Upper lobe of right lung (tissue), 1 donor: Measurements from ENCODE around the gene SOWAHA. TPM values are rescaled to one million over a fixed set of nuclear protein-coding genes. Genes with fewer than 3 reads are reported as not detected.
"Not testable (repeated sequence)": the region's sequence is repeated elsewhere in the genome, so short reads cannot be mapped to it uniquely, and the experiment has no call there.

Experiments used
- ATAC-seq: fragments of 200-7000 bp; cut with Tn5 transposase; one replicate; pipeline ENCODE4 v1.9.1; 2020; ENCODE audit warnings: mild to moderate bottlenecking, moderate library complexity
- DNase-seq: peaks from one replicate; pipeline ENCODE4 v3.0.0-alpha.2; 2020
- H3K27ac ChIP-seq: fragments of 200-600 bp; one replicate; pipeline ENCODE4 v1.8.0; 2022
- H3K27me3 ChIP-seq: fragments of 200-600 bp; one replicate; pipeline ENCODE4 v1.8.0; 2022; ENCODE audit warnings: mild to moderate bottlenecking
- H3K36me3 ChIP-seq: fragments of 200-600 bp; one replicate; pipeline ENCODE4 v1.8.0; 2022
- H3K4me1 ChIP-seq: fragments of 200-600 bp; one replicate; pipeline ENCODE4 v1.8.0; 2022
- H3K4me3 ChIP-seq: fragments of 200-600 bp; one replicate; pipeline ENCODE4 v1.8.0; 2022; ENCODE audit warnings: mild to moderate bottlenecking
- H3K9me3 ChIP-seq: fragments of 200-600 bp; one replicate; pipeline ENCODE4 v1.8.0; 2022
- CTCF ChIP-seq: fragments of 200-600 bp; IDR thresholded peaks from one replicate; pipeline ENCODE4 v1.8.0; 2022; ENCODE audit warnings: antibody characterized with exemption
- intact Hi-C: fragments of 100-400 bp; cut with DNase I; formaldehyde crosslinking; loops from one replicate; pipeline ENCODE4 v1.11.0; 2022
- total RNA-seq: library from RNA; stranded (reverse); fragmentation: NEBNext Ultra II Directional; extraction: Animal tissue kit (Norgen Biotek cat#: 25700); gene quantifications from one replicate; pipeline ENCODE4 v1.2.1, GENCODE V29; 2021
- donor health status: DM: no; HTN: yes; CAD: no; lungs with severe emphysema.

The SOWAHA gene
- total RNA-seq, 1 donor from 2014 or later: not detected

DNA sequence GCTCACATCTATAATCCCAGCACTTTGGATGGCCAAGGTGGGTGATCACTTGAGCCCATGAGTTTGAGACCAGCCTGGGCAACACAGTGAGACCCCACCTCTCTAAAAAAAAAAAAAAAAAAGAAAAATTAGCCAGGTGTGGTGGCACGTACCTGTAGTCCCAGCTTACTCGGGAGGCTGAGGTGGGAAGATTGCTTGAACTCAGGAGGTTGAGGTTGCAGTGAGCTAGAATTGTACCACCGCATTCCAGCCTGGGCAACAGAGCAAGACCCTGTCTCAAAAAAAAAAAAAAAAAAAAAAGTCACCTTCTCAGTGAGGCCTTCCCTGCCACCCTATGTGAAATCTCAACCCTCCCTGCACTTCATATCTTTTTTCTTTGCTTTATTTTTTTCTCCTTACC is 22.1 kb upstream of the SOWAHA start:
- H3K9me3 ChIP-seq: no peaks in the 10 kb centered on the region
- no peak for TF ChIP-seq CTCF
- no peaks in the 10 kb centered on the region for H3K4me1 ChIP-seq
- intact Hi-C loops: no loop called here
- no peak overlapping the region for H3K4me3 ChIP-seq
- no peak for DNase-seq
- no peaks in the 10 kb centered on the region for H3K36me3 ChIP-seq
- no peaks in the 10 kb centered on the region for H3K27me3 ChIP-seq
- no peak overlapping the region for H3K27ac ChIP-seq
- ATAC-seq: no peak

DNA sequence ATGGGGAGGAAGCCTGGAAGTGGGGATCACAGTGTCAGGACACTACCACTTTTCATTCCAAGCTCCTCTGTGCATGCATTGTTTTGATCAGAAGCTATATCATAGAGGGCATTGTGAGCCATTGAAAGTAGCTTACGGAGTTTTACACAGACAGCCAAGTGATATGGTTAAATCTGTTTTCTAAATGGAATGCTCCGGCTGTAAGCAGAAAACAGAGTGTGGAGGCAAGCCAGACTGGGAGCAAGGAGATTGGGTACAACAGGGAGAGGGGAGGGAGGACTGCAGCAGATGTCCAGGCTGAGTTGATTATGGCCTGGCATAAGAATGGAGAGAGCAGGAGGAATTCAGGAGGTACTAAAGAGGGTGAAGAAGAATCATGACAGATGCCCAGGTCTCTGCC is 15.5 kb upstream of the SOWAHA start:
- Histone ChIP-seq H3K9me3 (no peaks in the 10 kb centered on the region), H3K27ac (no peak overlapping the region), H3K36me3 (no peaks in the 10 kb centered on the region), H3K4me1 (no peaks in the 10 kb centered on the region), H3K27me3 (peaks cover 7% of the 10 kb centered on the region), H3K4me3 (no peak overlapping the region)
- intact Hi-C loops: no loop called here
- TF ChIP-seq CTCF: no peak
- ATAC-seq (no peak), DNase-seq (no peak)

DNA sequence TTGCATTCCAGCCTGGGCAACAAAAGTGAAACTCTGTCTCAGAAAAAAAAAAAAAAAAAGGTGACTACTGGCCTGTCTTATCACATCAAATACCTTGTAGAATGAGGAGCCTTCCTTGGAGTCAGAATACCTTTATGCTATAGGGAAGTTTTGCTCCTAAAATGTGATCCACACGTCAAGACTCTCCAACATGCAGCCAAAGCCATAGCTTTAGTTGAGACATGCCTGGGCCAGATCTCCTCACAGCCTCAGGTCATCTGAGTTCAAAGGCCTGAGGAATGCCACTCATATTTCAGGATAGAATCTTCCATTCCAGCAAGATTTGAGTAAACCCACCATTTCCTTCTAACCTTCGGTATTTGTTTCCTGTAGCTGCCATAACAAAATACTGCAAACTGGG is 13.7 kb upstream of the SOWAHA start:
- intact Hi-C loops: no loop called here
- Histone ChIP-seq H3K4me3 (no peak overlapping the region), H3K36me3 (no peaks in the 10 kb centered on the region), H3K27ac (no peak overlapping the region), H3K4me1 (no peaks in the 10 kb centered on the region), H3K9me3 (no peaks in the 10 kb centered on the region), H3K27me3 (peaks cover 10% of the 10 kb centered on the region)
- no peak for ATAC-seq
- no peak for TF ChIP-seq CTCF
- DNase-seq: no peak

DNA sequence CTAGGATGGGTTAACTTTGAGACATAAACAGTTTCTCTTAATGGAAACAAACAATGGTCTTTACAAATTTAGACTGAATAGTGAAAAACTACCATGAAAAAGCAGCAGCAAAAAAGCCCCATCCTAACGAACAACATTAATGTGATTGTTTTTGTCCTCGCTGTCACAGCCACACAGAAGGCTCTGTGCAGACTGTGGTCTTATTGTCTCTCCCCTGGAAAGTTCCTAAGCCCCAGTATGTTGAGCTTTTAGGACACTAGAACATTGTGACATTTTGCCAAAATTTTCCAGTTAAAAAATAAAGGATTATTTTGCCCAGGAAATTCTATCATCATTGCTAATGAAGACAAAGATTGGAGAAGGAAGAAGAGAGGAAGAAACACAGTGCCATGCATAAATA is 12.6 kb upstream of the SOWAHA start:
- DNase-seq: no peak
- H3K27ac ChIP-seq: no peak overlapping the region
- no peak for ATAC-seq
- no peaks in the 10 kb centered on the region for H3K4me1 ChIP-seq
- no peak overlapping the region for H3K4me3 ChIP-seq
- H3K27me3 ChIP-seq: peaks cover 10% of the 10 kb centered on the region
- no peaks in the 10 kb centered on the region for H3K36me3 ChIP-seq
- TF ChIP-seq CTCF: no peak
- H3K9me3 ChIP-seq: no peaks in the 10 kb centered on the region
- intact Hi-C loops: no loop called here

- no peaks in the 10 kb centered on the region for H3K9me3 ChIP-seq
- intact Hi-C loops: no loop called here
- H3K36me3 ChIP-seq: no peaks in the 10 kb centered on the region
- TF ChIP-seq CTCF: no peak
- ATAC-seq (no peak), DNase-seq (no peak)
- H3K27me3 ChIP-seq: peaks cover 15% of the 10 kb centered on the region
- H3K4me1 ChIP-seq: no peaks in the 10 kb centered on the region
- no peak overlapping the region for H3K4me3 ChIP-seq
- H3K27ac ChIP-seq: no peak overlapping the region
Observed at GRCh38 chr5:132802044-132802684, 10.9 kb upstream of the SOWAHA start.

DNA sequence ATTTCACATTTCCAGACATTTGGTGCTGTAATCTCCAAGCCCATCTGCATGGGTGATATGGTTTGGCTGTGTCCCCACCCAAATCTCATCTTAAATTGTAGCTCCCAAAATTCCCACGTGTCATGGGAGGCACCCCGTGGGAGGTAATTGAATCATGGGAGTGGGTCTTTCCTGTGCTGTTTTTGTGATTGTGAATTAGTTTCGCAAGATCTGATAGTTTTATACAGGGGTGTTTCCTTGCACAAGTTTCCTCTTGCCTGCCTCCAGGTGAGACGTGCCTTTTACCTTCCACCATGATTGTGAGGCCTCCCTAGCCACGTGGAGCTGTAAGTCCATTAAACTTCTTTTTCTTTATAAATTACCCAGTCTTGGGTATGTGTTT is 10.4 kb upstream of the SOWAHA start:
- H3K9me3 ChIP-seq, DNase-seq, H3K36me3 ChIP-seq, ATAC-seq, H3K4me1 ChIP-seq, H3K27ac ChIP-seq, intact Hi-C loops, H3K4me3 ChIP-seq: not testable (repeated sequence)
- H3K27me3 ChIP-seq: peaks cover 20% of the 10 kb centered on the region

DNA sequence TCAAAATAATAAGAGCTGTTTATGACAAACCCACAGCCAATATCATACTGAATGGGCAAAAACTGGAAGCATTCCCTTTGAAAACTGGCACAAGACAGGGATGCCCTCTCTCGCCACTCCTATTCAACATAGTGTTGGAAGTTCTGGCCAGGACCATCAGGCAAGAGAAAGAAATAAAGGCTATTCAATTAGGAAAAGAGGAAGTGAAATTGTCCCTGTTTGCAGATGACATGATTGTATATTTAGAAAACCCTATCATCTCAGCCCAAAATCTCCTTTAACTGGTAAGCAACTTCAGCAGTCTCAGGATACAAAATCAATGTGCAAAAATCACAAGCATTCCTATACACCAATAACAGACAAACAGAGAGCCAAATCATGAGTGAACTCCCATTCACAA is 8.9 kb upstream of the SOWAHA start:
- H3K4me1 ChIP-seq, ATAC-seq, H3K4me3 ChIP-seq, H3K36me3 ChIP-seq, DNase-seq, H3K27ac ChIP-seq, intact Hi-C loops, H3K9me3 ChIP-seq: not testable (repeated sequence)
- peaks cover 22% of the 10 kb centered on the region for H3K27me3 ChIP-seq

GRCh38 chr5:132805872-132806271 is 7.2 kb upstream of the SOWAHA start:
- H3K9me3 ChIP-seq, H3K27ac ChIP-seq, H3K4me3 ChIP-seq, intact Hi-C loops, DNase-seq, ATAC-seq, H3K36me3 ChIP-seq, H3K4me1 ChIP-seq: not testable (repeated sequence)
- peaks cover 28% of the 10 kb centered on the region for H3K27me3 ChIP-seq

DNA sequence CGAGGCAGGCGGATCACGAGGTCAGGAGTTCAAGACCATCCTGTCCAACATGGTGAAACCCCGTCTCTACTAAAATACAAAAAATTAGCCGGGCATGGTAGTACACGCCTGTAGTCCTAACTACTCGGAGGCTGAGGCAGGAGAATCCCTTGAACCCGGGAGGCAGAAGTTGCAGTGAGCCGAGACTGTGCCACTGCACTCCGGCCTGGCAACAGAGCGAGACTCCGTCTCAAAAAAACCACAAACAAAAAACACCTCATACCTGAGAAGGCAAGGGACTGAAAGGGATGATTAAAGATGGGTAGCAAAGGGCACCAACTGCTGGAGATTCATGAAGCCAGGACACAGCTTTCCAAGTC is 6.3 kb upstream of the SOWAHA start:
- H3K4me1 ChIP-seq, H3K27ac ChIP-seq, H3K4me3 ChIP-seq, H3K9me3 ChIP-seq, intact Hi-C loops, H3K36me3 ChIP-seq, DNase-seq, ATAC-seq: not testable (repeated sequence)
- peaks cover 37% of the 10 kb centered on the region for H3K27me3 ChIP-seq
